ENCODE measurements around the gene ZFP42.

DNA sequence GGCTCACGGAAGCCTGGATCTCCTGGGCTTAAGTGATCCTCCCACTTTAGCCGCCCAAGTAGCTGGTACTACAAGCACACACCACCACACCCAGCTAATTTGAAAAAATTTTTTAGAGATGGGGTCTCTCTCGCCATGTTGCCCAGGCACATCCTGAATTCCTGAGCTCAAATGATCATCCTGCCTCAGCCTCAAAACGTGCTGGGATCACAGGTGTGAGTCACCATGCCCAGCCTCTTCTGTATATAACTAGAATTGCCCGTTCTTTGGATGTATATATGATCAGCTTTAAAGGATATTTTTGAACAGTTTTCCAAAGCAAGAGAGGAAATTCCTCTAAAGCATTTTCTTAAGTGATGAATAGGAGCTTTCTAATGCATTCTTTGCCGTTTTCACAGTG is 22.7 kb downstream of the ZFP42 start:
- TF ChIP-seq, protein P1, sequence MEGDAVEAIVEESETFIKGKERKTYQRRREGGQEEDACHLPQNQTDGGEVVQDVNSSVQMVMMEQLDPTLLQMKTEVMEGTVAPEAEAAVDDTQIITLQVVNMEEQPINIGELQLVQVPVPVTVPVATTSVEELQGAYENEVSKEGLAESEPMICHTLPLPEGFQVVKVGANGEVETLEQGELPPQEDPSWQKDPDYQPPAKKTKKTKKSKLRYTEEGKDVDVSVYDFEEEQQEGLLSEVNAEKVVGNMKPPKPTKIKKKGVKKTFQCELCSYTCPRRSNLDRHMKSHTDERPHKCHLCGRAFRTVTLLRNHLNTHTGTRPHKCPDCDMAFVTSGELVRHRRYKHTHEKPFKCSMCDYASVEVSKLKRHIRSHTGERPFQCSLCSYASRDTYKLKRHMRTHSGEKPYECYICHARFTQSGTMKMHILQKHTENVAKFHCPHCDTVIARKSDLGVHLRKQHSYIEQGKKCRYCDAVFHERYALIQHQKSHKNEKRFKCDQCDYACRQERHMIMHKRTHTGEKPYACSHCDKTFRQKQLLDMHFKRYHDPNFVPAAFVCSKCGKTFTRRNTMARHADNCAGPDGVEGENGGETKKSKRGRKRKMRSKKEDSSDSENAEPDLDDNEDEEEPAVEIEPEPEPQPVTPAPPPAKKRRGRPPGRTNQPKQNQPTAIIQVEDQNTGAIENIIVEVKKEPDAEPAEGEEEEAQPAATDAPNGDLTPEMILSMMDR (IDR thresholded peaks at IDR 0.05): no peak
- TF ChIP-seq POLR2A (IDR thresholded peaks at IDR 0.05): no peak

Measured in esophagus squamous epithelium (tissue), 4 donors.